GM20000 (cell line): ENCODE data around the gene DUT.

Experiments used
- DNase-seq: peaks from one replicate; pipeline ENCODE4 v3.0.0; 2012; ENCODE audit warnings: low spot score
- CTCF ChIP-seq: IDR thresholded peaks from 2 replicates; pipeline ENCODE4 v1.5.1; 2012; ENCODE audit warnings: mild to moderate bottlenecking, control low read depth; ENCODE audit errors: extremely low read depth, missing control alignments

DUT gene

DNA sequence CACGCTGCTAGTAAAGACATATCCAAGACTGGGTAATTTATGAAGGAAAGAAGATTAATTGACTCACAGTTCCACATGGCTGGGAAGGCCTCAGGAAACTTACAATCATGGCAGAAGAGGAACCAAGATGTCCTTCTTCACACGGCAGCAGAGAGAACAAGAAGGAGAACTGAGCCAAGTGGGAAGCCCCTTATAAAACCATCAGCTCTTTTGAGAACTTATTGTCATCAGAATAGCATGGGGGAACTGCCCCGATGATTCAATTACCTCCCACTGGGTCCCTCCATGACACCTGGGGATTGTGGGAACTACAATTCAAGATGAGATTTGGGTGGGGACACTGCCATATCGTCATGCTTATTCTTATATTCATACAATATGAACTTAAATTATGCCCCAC, 49.0 kb downstream of the DUT start:
- no peak for DNase-seq
- TF ChIP-seq CTCF = no peak

- DNase-seq = no peak
- no peak for TF ChIP-seq CTCF
Observed at GRCh38 chr15:48381861-48382260, 50.6 kb downstream of the DUT start.

DNA sequence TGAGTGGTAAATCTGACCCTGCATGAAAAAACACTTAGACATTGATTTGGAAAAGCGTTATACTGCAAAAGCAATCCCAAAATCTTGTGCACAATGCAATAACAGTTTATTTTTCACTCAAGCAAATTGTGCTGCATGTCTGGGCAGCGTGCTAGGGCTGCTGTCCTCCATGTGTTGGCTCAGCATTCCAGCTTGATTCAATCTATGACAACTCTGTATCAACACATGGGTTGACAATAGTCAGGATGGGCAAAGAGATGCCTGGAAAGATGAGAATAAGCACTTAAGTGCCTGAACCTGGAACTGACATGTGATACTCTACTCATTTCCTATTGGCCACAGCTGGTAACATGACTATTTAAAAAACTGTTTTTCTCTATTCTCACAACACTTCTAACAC, 51.8 kb downstream of the DUT start:
- DNase-seq = no peak
- no peak for TF ChIP-seq CTCF

- DNase-seq = no peak
- no peak for TF ChIP-seq CTCF
Observed at GRCh38 chr15:48384616-48385015, 53.4 kb downstream of the DUT start.

- no peak for TF ChIP-seq CTCF
Observed at GRCh38 chr15:48385031-48385830, 54.0 kb downstream of the DUT start.

DNA sequence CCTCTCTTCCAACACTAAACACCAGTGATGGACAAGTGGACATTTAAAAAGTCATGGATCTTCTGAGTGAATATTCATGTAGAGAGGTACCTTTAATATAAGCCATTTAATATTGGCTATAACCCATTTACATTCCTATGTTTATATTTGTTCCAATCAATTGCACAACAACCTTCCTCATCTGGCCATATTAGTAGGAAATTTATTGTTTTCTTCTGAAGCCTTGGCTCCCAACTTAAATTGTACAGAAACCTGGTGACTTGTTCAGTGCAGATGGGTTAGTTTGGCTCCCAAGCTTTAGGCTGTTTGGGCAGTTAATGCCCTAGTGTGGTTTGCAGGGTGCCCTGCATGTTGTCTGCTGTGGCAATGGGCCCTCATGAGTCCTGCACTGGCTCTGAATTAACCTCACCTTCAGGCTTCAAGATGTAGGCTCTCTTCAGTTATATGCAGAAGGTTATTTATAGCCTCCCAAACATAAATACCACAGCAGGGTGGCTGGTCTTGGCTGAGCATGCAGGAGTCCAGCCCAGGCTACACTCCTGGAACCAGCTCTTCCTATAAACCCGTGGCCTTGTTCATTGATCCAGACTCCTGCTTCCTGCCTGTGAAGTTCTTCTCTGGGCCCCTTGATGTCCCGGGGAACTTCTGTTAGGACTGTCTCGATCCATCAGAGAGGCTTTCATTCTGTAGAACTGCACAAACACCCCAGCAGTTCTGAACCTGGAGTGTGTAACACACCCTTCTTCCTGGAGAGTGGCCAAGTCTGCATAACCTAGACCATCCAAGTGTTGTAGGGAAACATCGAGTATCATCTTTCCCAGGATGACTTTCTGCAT, 57.0 kb downstream of the DUT start:
- no peak for TF ChIP-seq CTCF
- DNase-seq = no peak

More at GRCh38 chr15:48385031-48385830, 54.0 kb downstream of the DUT start:
- DNase-seq = no peak

DNA sequence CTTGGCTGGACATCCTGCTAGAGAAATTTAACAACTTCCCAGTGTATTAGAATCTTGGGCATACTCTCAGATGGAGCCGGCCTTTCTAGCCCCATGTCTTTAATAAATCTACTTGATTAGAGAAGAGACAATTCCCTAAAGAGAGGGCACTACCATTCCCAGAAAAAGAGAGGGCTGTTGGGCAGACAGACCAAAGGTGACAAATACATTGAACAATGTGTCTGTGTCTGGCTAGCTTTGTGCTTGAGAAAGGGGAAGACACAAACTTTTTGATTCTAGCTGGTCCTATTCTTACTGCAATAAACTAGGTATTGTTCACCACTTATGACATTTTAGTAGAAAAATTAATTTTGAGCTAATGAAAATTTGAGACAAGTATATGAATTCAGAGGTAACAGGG, 57.7 kb downstream of the DUT start:
- no peak for DNase-seq
- no peak for TF ChIP-seq CTCF
